GM19467 (cell line): ENCODE data around the gene PRKAR1B.

ENCODE experiments used
- ATAC-seq: cut with Tn5 transposase; IDR thresholded peaks from one replicate; pipeline ENCODE4 v1.9.1; 2021; ENCODE audit warnings: mild to moderate bottlenecking, moderate library complexity; ENCODE audit not compliant: unreplicated experiment

The PRKAR1B gene

GRCh38 chr7:741850-742249 lies 14.8 kb upstream of the PRKAR1B start:
- no peak for ATAC-seq

DNA sequence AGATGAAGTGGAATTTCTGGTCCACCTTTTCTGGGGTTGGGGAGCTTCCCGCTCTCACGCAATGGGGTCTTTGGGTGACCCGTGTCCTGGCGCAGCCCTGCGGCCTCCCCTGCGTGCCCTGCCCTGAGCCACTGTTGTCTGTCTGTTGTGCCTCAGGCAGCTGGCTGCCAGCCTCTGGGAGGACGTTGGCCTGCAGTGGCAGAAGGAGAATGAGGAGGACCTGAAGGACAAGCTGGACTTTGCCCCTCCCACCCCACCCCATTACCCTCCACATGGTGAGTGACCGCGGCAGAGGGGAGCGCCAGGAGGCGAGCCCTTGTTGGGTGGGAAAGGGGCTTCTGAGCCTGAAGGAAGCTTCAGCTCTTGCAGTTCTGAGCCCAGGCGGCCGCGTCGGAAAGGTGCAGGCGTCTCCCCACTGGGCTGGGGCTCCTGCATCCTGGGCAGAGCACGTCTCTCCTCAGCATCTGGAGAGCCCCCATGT lies 14.2 kb upstream of the PRKAR1B start:
- no peak for ATAC-seq

DNA sequence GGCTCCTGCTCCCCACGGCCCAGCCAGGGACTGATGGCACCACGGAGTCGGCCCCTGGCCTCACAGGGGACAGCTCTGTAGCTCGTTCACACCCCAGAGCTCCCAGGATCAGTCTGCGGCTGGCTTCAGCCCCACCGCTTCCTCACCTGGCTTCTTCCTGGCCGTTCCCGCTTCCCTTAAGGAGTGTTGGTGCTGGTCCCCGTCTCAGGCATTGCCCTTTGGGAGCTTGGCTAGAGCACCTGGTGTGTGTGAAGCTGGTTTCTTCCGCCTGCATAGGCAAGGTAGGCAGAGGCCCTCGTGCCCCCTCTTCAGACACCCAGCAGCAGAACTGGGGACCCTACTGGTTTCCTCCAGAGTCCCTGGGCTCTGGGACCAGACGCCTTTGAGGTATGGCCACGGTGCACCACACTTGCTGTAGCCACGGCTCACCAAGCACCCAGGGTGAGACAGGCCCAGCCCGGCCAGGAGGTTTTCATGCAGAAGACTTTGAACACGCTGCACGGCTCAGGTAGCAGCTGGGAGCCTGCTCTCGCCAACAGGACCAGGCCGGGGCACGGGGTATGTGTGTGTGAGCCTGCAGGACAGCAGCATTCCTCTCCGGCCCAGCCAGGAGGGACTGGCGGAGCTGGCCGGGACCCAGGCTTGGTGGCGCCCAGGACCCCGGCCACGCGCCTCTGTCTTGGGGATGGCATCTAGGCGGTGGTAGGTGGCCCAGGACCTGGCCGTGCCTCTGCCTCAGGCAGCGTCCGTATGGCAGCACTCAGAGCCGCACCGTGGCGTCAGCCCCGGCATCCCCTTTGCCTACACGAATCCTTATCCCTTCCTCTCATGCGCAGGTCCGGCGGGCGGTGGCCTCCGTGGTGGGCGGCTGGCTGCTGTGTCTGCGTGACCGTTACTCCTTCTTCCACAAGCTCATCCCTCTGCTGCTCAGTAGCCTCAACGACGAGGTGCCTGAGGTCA lies 13.2 kb upstream of the PRKAR1B start:
- ATAC-seq = no peak

- no peak for ATAC-seq
These were observed 12.4 kb upstream of the PRKAR1B start for GRCh38 chr7:739455-739982.

DNA sequence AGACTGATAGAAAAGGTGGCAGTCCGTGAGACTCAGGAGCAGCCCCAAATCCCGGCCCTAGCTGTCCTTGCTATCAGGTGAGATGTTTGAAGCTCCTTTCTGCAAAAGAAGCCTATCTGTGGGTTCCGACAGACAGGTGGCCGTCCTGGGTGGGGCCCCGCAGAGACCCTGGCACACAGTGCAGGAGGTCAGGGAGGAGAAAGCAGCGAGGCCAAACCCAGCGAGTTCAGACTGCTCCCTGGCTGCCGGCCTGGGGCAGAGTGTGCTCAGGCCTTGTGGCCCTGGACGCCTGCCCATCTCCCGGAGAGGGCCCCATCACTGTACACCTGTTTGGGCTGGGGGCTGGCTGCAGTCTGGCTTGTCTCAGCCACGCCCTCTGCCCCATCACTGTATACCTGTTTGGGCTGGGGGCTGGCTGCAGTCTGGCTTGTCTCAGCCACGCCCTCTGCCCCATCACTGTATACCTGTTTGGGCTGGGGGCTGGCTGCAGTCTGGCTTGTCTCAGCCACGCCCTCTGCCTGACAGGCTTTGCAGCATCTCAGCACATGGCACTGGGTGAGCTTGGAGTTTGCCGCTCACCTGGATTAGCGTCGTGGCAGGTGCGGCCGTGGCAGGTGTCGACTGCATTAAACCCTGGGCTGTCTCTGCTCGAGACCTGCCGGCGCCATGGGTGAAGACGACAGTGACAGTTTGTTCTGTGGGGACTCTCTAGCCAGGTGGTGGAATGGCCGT lies 11.8 kb upstream of the PRKAR1B start:
- ATAC-seq = no peak

DNA sequence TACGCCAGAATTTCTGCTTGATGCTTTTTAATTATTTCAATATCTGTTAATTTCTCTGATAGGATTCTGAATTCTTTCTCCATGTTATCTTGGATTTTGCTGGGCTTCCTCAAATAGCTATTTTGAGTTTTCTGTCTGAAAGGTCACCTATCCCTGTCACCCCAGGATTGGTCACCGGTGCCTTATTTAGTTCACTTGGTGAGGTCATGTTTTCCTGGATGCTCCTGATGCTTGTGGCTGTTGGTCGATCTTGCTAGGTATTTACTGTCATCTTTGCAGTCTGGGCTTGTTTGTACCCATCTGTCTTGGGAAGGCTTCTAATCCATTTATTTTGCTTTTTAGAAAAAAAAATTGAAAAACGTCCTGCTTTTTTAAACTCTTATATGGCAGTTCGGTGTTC lies 11.2 kb upstream of the PRKAR1B start:
- ATAC-seq = no peak

DNA sequence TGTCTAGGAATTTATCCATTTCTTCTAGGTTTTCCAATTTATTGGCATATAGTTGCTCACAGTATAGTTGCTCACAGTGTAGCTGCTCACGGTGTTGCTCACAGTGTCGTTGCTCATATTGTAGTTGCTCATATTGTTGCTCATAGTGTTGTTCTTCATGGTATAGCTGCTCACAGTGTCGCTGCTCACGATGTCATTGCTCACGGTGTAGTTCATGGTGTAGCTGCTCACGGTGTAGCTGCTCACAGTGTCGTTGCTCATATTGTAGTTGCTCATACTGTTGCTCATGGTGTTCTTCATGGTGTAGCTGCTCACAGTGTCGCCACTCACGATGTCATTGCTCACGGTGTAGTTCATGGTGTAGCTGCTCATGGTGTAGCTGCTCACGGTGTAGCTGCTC lies 7.7 kb upstream of the PRKAR1B start:
- no peak for ATAC-seq

- no peak for ATAC-seq
These were observed 7.1 kb upstream of the PRKAR1B start for GRCh38 chr7:734214-734613.

GRCh38 chr7:732556-732955 lies 5.5 kb upstream of the PRKAR1B start:
- ATAC-seq = no peak

- no peak for ATAC-seq
These were observed 5.0 kb upstream of the PRKAR1B start for GRCh38 chr7:732094-732541.

GRCh38 chr7:731440-732085 lies 4.5 kb upstream of the PRKAR1B start:
- no peak for ATAC-seq

GRCh38 chr7:730501-731439 lies 3.7 kb upstream of the PRKAR1B start:
- no peak for ATAC-seq

DNA sequence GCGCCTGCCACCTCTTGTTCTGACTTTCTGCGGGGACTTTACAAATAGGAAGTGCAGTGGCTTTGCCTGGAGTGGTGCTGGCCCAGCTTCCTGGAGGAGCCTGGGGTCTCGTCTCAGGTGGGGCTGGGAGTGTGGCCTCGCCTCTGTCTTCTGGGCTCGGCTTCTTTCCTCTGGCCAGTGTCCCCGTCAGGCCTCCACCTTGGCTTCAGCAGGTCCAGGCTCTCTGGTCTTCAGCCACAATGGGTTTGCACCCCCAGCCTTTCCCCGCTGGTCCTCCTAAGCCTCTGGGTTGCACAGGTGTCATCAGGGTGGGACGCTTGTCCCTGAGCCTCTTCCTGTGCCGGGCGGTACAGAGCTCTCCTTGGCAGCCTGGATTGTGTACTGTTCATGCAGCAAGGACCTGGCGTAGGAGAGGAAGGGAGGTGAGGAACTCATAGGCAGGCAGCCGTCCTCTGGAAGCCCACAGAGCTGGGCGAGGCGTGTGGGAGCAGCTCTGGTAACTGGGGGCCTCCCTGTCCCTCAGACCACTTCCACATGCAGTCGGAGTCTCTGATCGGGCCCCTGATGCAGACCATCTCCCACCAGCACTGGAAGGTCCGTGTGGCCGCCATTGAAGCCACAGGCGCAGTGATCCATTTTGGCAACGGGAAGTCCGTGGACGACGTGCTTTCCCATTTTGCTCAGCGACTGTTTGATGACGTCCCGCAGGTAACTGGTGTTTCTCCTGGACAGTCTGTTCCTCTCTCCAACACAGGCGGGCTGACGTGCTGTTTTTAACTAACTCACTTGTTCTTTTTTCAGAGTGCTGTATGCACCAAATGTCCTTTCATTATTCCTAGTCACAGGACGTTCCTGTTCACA lies 2.3 kb upstream of the PRKAR1B start:
- no peak for ATAC-seq

DNA sequence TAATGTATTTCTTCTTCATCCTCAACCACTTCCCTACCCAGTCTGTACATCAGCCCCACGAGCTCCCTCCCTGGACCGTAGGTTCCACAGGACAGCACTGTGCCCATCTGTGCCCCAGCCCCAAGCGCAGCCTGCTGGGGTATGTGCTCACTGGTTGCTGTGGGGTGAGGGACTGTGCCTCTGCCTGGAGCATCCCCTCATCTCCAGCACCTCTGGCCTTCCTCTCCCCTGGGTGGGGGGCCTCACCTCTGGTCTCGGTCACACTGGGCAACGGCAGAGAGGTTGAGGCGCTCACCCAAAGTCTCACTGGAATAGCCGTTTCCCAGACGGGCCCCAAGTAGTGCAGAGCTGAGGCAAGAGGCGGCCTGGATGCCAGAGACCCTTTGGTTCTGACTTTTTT lies 1.5 kb upstream of the PRKAR1B start:
- ATAC-seq = no peak

- ATAC-seq = no peak
These were observed 852 bp upstream of the PRKAR1B start for GRCh38 chr7:727806-728460.

GRCh38 chr7:726854-727103 lies 302 bp downstream of the PRKAR1B start:
- peak; percentile 18 for ATAC-seq

GRCh38 chr7:726084-726853 lies 812 bp downstream of the PRKAR1B start, which contains the start of gene DNAAF5:
DNAAF5 (plus strand) TSS chr7:726699; CDS start chr7:726721, 22 bp downstream.
- ATAC-seq = peak; percentile 93
